ENCODE data around the gene CPN1. TPM values are rescaled to one million over a fixed set of nuclear protein-coding genes. Genes with fewer than 3 reads are reported as not detected.

Gene CPN1
- total RNA-seq, 1 donor from 2014 or later, result not detected

GRCh38 chr10:99995713-99996112, 86.0 kb downstream of the CPN1 start:
- no peak for DNase-seq

- DNase-seq, result no peak
Measured at GRCh38 chr10:99995269-99995668, 86.4 kb downstream of the CPN1 start.

DNA sequence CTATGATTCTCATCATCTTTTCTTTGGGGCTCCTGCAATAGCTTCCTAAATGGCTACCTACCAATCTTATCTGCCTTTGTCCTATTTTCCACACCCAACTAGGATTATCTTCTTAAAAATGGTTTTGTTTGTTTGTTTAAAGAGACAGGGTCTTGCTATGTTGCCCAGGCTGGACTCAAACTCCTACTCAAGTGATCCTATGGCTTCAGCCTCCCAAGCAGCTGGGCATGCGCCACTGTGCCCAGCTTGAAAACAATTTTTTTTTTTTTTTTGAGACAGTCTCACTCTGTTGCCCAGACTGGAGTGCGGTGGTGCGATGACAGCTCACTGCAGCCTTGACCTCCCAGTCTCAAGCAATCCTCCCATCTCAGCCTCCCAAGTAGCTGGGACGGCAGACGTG, 86.9 kb downstream of the CPN1 start:
- DNase-seq, result no peak

DNA sequence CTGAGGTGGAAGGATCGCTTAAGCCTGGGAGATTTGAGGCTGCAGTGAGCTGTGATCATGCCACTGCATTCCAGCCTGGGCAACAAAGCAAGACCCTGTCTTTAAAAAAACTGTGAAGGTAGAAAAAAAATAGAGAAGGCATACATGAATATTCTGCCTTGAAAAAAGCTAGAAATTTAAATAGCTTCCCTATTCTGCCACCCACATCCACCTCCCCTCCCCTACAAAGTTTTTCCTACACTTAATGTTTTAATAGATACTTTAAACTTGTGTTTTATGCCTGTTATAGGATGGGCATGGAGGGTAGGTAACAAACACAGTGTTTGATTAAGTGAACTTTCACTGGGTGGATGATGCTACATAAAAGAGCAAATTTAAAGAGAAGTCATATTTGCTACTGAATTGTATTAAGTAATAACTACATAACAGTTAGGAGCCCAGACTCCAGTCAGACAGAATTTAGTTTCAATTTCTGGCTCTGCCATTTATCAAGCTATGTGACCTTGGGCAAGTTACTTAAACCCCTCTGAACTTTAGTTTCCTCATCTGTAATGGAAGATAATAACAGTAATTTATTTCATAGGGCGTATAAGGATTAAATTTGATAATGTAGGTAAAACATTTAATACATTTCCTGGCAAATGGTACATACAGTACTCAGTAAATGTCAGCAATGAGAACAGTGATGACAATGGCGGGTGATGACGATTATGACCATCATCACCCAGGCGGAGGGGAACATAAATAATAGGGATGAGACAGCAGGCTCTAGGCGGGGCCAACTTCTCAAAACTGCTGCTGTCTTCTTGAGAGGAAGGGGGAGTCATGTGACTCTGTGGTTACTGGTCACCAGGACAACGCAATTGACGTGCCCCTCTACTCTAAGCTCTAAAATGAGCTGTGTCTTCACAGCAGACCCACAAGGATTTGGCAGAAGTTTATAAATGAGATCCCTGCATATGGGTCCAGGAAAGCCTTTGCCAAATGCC, 87.7 kb downstream of the CPN1 start:
- DNase-seq, result peak; percentile 84

Other genes with a start within 250 kb of the CPN1 start
- gene DNMBP, start 71.9 kb downstream of the CPN1 start, total RNA-seq, result 39.5 and 46.6 TPM in 2 replicates
- 32.8 and 62.6 TPM in 2 replicates for gene ERLIN1, start 104.2 kb upstream of the CPN1 start, total RNA-seq
- gene CHUK, start 147.7 kb upstream of the CPN1 start, total RNA-seq, result 28.8 and 35.5 TPM in 2 replicates
- 32.5 and 37.0 TPM in 2 replicates for gene CWF19L1, start 185.8 kb upstream of the CPN1 start, total RNA-seq
- gene BLOC1S2, start 204.8 kb upstream of the CPN1 start, total RNA-seq, result 35.1 and 44.2 TPM in 2 replicates
- not detected in 2 replicates for gene PKD2L1, start 248.4 kb upstream of the CPN1 start, total RNA-seq